GM10266 (cell line): ENCODE measurements around the gene NEDD4L.

Source experiments
- DNase-seq: peaks from one replicate; pipeline ENCODE4 v3.0.0; 2012; ENCODE audit errors: extremely low spot score
- CTCF ChIP-seq: IDR thresholded peaks from 2 replicates; pipeline ENCODE4 v1.5.1; 2012; ENCODE audit warnings: mild to moderate bottlenecking, low read depth; ENCODE audit not compliant: control insufficient read depth, insufficient read depth; ENCODE audit errors: missing control alignments

Gene NEDD4L

GRCh38 chr18:58398648-58399398 lies 354.8 kb downstream of the NEDD4L start:
- no peak for DNase-seq
- TF ChIP-seq CTCF = no peak

- TF ChIP-seq CTCF = no peak
- DNase-seq = no peak
Measured at GRCh38 chr18:58400331-58400870, 356.4 kb downstream of the NEDD4L start.

- no peak for DNase-seq
- TF ChIP-seq CTCF = no peak
Measured at GRCh38 chr18:58401191-58401590, 357.2 kb downstream of the NEDD4L start.

GRCh38 chr18:58402247-58402646 lies 358.2 kb downstream of the NEDD4L start:
- no peak for DNase-seq
- no peak for TF ChIP-seq CTCF

- TF ChIP-seq CTCF = no peak
- DNase-seq = no peak
Measured at GRCh38 chr18:58402951-58403702, 359.1 kb downstream of the NEDD4L start.

- no peak for TF ChIP-seq CTCF
- DNase-seq = no peak
Measured at GRCh38 chr18:58403799-58404455, 359.9 kb downstream of the NEDD4L start.
